Measurements from ENCODE around the gene U2AF1L4. TPM values are rescaled to one million over a fixed set of nuclear protein-coding genes. Genes with fewer than 3 reads are reported as not detected.
"Not testable (repeated sequence)": the region's sequence is repeated elsewhere in the genome, so short reads cannot be mapped to it uniquely, and the experiment has no call there.

Gene U2AF1L4
- total RNA-seq, 3 donors from 2014 or later = 18.9 to 25.2 (median 19.4) TPM

- H3K4me1 Mint-ChIP-seq (ENCODE audit: low read depth) = peaks cover 19% of the 10 kb centered on the region
- DNase-seq = no peak
- H3K36me3 Mint-ChIP-seq (ENCODE audit: insufficient read depth) = no peaks in the 10 kb centered on the region
- no peak for ATAC-seq
- H3K9me3 Mint-ChIP-seq = no peaks in the 10 kb centered on the region
- H3K4me3 Mint-ChIP-seq = peak overlapping the region; percentile 71
- H3K27me3 Mint-ChIP-seq (ENCODE audit: low read depth) = no peaks in the 10 kb centered on the region
These were observed 29.2 kb upstream of the U2AF1L4 start for GRCh38 chr19:35774274-35775045.

DNA sequence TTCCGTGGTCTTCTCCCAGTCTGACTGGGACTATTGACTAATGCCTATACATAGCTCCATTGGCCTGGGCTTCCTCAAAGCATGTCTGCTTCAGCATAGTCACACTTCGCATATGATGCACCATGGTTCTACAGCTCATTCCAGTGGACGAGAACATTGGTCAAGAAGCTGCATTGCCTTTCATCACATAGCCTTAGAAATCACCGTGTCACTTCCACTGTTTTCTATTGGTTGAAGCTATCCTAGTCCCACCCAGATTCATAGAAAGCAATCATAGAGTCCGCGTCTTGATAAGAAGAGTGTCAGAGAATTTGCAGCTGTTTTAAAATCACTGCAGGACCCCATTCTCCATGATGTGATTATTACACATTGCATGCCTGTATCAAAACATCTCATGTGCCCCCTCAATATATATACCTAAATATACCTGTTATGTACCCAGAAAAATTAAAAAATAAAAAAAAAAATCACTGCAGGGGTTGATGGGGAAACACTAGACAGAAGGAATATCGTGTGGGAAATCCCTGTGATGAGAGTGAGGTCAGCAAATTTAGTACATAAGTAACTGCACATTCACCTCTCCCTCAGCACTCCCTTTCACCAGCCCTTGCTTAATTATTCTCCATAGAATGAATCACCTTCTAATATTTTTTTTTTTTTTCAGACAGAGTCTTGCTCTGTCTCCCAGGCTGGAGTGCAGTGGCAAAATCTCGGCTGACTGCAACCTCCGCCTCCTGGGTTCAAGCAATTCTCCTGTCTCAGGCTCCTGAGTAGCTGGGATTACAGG is 28.0 kb upstream of the U2AF1L4 start:
- DNase-seq (no peak), ATAC-seq (no peak)
- no peaks in the 10 kb centered on the region for H3K27me3 Mint-ChIP-seq (ENCODE audit: low read depth)
- peaks cover 19% of the 10 kb centered on the region for H3K4me1 Mint-ChIP-seq (ENCODE audit: low read depth)
- peaks cover 4% of the 10 kb centered on the region for H3K36me3 Mint-ChIP-seq (ENCODE audit: insufficient read depth)
- H3K4me3 Mint-ChIP-seq = no peak overlapping the region
- no peaks in the 10 kb centered on the region for H3K9me3 Mint-ChIP-seq

GRCh38 chr19:35772362-35772761 is 27.1 kb upstream of the U2AF1L4 start:
- H3K36me3 Mint-ChIP-seq (ENCODE audit: insufficient read depth); H3K27me3 Mint-ChIP-seq (ENCODE audit: low read depth); ATAC-seq; H3K4me3 Mint-ChIP-seq; DNase-seq; H3K9me3 Mint-ChIP-seq: not testable (repeated sequence)
- H3K4me1 Mint-ChIP-seq (ENCODE audit: low read depth) = peaks cover 19% of the 10 kb centered on the region

DNA sequence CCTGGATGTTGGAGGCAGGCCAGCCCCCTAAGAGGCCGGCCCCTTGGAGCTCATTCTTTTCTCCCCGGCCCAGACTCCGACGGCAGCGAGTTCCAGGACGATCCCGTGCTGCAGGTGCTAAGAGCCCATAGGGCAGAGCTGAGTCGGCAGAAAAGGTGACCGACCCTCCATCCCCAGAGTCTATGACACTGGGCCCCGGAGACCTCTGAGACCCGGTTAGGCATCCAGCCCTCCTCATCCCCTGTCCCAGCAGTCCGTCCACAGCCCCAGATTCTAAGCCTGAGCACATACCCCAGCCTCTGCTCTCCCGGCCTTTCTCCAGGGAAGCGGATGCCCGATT is 22.8 kb upstream of the U2AF1L4 start:
- ATAC-seq (no peak), DNase-seq (no peak)
- Mint-ChIP-seq H3K4me3 (no peak overlapping the region), H3K27me3 (ENCODE audit: low read depth) (no peaks in the 10 kb centered on the region), H3K9me3 (no peaks in the 10 kb centered on the region), H3K36me3 (ENCODE audit: insufficient read depth) (peaks cover 9% of the 10 kb centered on the region), H3K4me1 (ENCODE audit: low read depth) (no peaks in the 10 kb centered on the region)

GRCh38 chr19:35767288-35768081 is 22.3 kb upstream of the U2AF1L4 start:
- no peaks in the 10 kb centered on the region for H3K4me1 Mint-ChIP-seq (ENCODE audit: low read depth)
- DNase-seq (no peak), ATAC-seq (peak in 1 of 2 donors; percentile 23)
- no peaks in the 10 kb centered on the region for H3K9me3 Mint-ChIP-seq
- no peak overlapping the region for H3K4me3 Mint-ChIP-seq
- peaks cover 9% of the 10 kb centered on the region for H3K36me3 Mint-ChIP-seq (ENCODE audit: insufficient read depth)
- no peaks in the 10 kb centered on the region for H3K27me3 Mint-ChIP-seq (ENCODE audit: low read depth)

- H3K36me3 Mint-ChIP-seq (ENCODE audit: insufficient read depth) = peaks cover 14% of the 10 kb centered on the region
- no peaks in the 10 kb centered on the region for H3K9me3 Mint-ChIP-seq
- H3K27me3 Mint-ChIP-seq (ENCODE audit: low read depth) = no peaks in the 10 kb centered on the region
- DNase-seq (no peak), ATAC-seq (no peak)
- no peak overlapping the region for H3K4me3 Mint-ChIP-seq
- no peaks in the 10 kb centered on the region for H3K4me1 Mint-ChIP-seq (ENCODE audit: low read depth)
These were observed 21.4 kb upstream of the U2AF1L4 start for GRCh38 chr19:35766571-35767104.

- DNase-seq = no peak
- H3K4me1 Mint-ChIP-seq (ENCODE audit: low read depth) = no peaks in the 10 kb centered on the region
- no peak for ATAC-seq
- H3K27me3 Mint-ChIP-seq (ENCODE audit: low read depth) = no peaks in the 10 kb centered on the region
- peaks cover 16% of the 10 kb centered on the region for H3K36me3 Mint-ChIP-seq (ENCODE audit: insufficient read depth)
- no peak overlapping the region for H3K4me3 Mint-ChIP-seq
- no peaks in the 10 kb centered on the region for H3K9me3 Mint-ChIP-seq
These were observed 19.5 kb upstream of the U2AF1L4 start for GRCh38 chr19:35764432-35765315.

DNA sequence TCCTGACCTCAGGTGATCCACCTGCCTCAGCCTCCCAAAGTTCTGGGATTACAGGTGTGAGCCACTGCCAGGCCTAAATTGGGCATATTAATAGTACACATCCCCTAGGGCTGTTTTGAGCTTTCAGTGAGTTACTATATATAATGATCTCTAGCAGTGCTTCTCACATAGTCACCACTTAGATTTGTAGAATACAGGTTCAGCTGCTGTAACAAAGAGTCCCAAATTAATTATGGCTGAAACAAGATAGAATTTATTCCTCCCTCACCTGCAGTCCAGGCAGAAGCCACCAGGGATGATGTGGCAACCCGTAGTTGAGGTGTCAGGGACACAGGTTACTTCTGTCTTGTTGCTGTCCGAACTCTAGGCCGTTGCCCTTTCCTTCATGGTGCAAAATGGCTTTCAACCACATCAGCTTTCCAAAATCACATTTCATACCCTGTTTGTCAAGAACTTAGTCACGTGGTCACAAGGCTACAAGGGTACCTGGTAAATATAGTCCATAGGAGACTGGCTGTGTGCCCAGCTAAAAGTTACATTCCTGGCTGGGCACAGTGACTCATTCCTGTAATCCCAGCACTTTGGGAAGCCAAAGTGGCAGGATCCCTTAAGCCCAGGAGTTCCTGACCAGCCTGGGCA is 15.6 kb upstream of the U2AF1L4 start:
- Mint-ChIP-seq H3K9me3 (no peaks in the 10 kb centered on the region), H3K27me3 (ENCODE audit: low read depth) (peaks cover 5% of the 10 kb centered on the region), H3K4me1 (ENCODE audit: low read depth) (peaks cover 25% of the 10 kb centered on the region), H3K36me3 (ENCODE audit: insufficient read depth) (peaks cover 10% of the 10 kb centered on the region), H3K4me3 (no peak overlapping the region)
- ATAC-seq (no peak), DNase-seq (no peak)

DNA sequence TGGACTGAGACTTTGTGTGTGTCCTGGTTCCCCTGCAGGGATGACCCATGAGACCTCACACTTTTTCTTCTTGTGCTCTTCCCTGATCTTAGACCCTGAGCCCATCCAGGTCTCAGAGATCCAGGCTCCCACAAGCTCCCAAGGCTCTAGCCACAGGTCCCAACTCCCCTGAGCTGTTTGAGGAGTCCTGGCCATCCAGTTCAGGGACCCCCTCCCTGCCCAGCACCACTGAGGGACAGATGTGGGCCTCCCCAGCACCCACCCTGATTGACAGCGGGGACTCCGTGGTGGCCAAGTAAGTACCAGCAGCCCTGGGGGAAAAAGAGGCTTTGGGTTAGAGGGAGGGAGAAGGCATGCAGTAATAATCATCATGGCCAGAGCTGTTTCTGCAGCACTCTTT is 14.5 kb upstream of the U2AF1L4 start:
- peaks cover 29% of the 10 kb centered on the region for H3K4me1 Mint-ChIP-seq (ENCODE audit: low read depth)
- ATAC-seq (no peak), DNase-seq (no peak)
- H3K36me3 Mint-ChIP-seq (ENCODE audit: insufficient read depth) = peaks cover 8% of the 10 kb centered on the region
- H3K27me3 Mint-ChIP-seq (ENCODE audit: low read depth) = peaks cover 5% of the 10 kb centered on the region
- H3K9me3 Mint-ChIP-seq = no peaks in the 10 kb centered on the region
- peak overlapping the region; percentile 59 for H3K4me3 Mint-ChIP-seq

GRCh38 chr19:35757749-35758608 is 12.8 kb upstream of the U2AF1L4 start, which contains the start of gene PROSER3:
Gene PROSER3 (plus strand): TSS chr19:35758176. CDS start chr19:35758216, 40 bp downstream.
- peaks cover 5% of the 10 kb centered on the region for H3K27me3 Mint-ChIP-seq (ENCODE audit: low read depth)
- peak within 1 kb of the TSS; percentile 95 for H3K4me3 Mint-ChIP-seq
- H3K4me1 Mint-ChIP-seq (ENCODE audit: low read depth) = peaks cover 29% of the 10 kb centered on the region
- DNase-seq (peak; percentile 95), ATAC-seq (peak; percentile 98)
- peaks cover 10% of the 10 kb centered on the region for H3K36me3 Mint-ChIP-seq (ENCODE audit: insufficient read depth)
- no peaks in the 10 kb centered on the region for H3K9me3 Mint-ChIP-seq

DNA sequence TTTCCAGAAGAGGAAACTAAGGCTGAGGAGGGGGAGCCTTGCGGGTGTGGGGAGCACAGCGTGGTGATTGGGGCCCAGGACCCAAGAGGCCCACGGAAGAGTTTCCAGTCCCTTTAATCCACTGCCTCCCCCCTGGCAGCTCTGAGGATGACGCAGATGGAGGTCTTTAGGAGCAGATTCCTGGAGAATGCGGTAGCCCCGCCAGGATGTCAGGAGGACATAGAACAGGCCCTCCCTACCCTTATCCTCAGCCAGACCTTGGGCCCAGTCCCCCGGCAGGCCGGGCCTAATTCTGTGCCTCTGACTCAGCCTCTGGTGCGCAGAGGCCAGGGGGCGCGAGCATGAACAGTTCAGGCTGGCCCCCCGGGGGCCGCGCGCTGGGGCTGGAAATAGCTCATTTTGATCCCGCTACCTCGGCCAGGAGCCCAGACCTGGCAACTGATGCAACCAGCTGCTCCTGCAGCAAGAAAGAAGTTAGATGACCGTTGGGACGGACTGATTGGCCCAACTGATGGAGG is 12.1 kb upstream of the U2AF1L4 start:
- no peak for DNase-seq
- H3K9me3 Mint-ChIP-seq = no peaks in the 10 kb centered on the region
- H3K4me1 Mint-ChIP-seq (ENCODE audit: low read depth) = peaks cover 29% of the 10 kb centered on the region
- peak in 1 of 2 donors; percentile 6 for ATAC-seq
- H3K27me3 Mint-ChIP-seq (ENCODE audit: low read depth) = peaks cover 5% of the 10 kb centered on the region
- peak overlapping the region; percentile 95 for H3K4me3 Mint-ChIP-seq
- H3K36me3 Mint-ChIP-seq (ENCODE audit: insufficient read depth) = peaks cover 10% of the 10 kb centered on the region

Data from activated T-cell treated with anti-CD3 and anti-CD28 coated beads, Interleukin-2, amount 50 U/mL, for 4 hours (primary cell).